Measurements from ENCODE around the gene LUZP2.

DNA sequence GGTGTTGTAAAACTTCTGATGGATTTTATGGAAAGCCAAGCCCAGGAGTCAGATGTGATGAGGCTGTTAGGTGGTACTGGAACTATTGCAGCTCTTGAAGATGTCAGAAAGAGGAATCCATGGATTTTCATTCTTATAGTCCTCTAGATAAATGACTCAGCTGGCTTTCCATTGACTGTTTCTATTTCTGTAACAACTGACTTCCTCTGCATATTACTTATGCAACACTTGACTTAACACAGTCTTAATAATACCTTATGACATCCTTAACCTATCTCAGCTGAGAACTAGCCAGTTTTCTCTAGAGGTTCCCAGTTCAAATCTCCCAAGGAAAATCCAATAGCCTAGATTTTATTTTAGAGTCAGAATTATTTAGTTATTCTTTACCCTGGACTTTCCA, 263.8 kb downstream of the LUZP2 start:
- no peak for TF ChIP-seq CTCF (IDR thresholded peaks at IDR 0.05; ENCODE audit: low read length)
- no peak for TF ChIP-seq EZH2 (IDR thresholded peaks at IDR 0.05; ENCODE audit: borderline replicate concordance, low read length)
